ENCODE data around the gene PRKN.

The PRKN gene

DNA sequence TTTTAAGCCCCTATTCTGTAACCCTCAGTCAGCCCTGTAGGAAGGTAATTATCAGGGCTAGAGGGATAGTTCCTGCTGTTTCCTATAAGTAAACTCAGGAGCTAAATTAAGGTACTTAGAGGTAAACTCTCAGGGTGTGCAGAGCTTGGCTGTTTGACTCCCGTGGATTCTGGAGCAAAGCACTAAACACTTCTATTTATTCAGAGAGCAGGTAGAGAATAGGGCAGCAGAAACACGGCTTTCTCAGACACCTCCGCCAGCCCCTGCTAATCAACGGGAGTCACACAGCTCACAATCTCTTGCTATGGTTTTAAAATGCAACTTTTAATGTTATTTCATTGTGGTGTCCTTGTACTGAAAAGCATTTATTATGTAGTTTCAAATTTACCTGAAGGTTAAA lies 21.8 kb downstream of the PRKN start:
- Histone ChIP-seq H3K4me2 (ENCODE audit: low read length, poor library complexity, severe bottlenecking) (no peak overlapping the region), H2AK5ac (ENCODE audit: low read length, severe bottlenecking) (no peak overlapping the region), H3K4me1 (ENCODE audit: control insufficient read depth, insufficient read depth, low read depth, low read length) (no peaks in the 10 kb centered on the region), H2BK15ac (ENCODE audit: low read depth, poor library complexity, severe bottlenecking) (no peak overlapping the region), H3K4me3 (ENCODE audit: insufficient read depth in 1 of 2, low read depth in 1 of 2, low read length in 2 of 2) (no peak overlapping the region), H2BK5ac (ENCODE audit: low read depth, low read length, poor library complexity, severe bottlenecking) (no peak overlapping the region), H3K36me3 (ENCODE audit: control insufficient read depth in 1 of 2, insufficient read depth in 2 of 2, low read depth in 1 of 2, low read length in 2 of 2) (no peaks in the 10 kb centered on the region), H3K18ac (ENCODE audit: low read depth in 1 of 2, low read length in 2 of 2) (no peak overlapping the region), H3K27ac (ENCODE audit: low read length, poor library complexity, severe bottlenecking) (no peak overlapping the region), H2BK120ac (ENCODE audit: low read depth, low read length) (no peak overlapping the region), H4K8ac (ENCODE audit: low read length) (no peak overlapping the region), H3K14ac (ENCODE audit: low read length in 2 of 2) (no peak overlapping the region), H3K9me3 (ENCODE audit: control insufficient read depth, low read length) (no peaks in the 10 kb centered on the region), H2AFZ (ENCODE audit: low read depth, low read length) (no peak overlapping the region), H3K9ac (ENCODE audit: low read length) (no peak overlapping the region), H3K79me1 (replicated peaks; ENCODE audit: low read length, poor library complexity, severe bottlenecking) (peaks cover 2% of the 10 kb centered on the region), H3K23ac (ENCODE audit: low read length in 2 of 2) (no peak overlapping the region), H4K91ac (ENCODE audit: low read length) (no peak overlapping the region), H3K27me3 (ENCODE audit: control insufficient read depth in 1 of 2, insufficient read depth in 1 of 2, low read length in 2 of 2) (no peaks in the 10 kb centered on the region), H3K4ac (ENCODE audit: low read depth in 1 of 2, low read length in 2 of 2) (no peak overlapping the region), H2BK12ac (ENCODE audit: low read length in 2 of 2) (no peak overlapping the region)
- WGBS, result 71% methylated on average over 1 of the region's 4 CpGs
- DNase-seq, result no peak

GRCh38 chr6:162704001-162704400 lies 23.6 kb downstream of the PRKN start:
- Histone ChIP-seq H3K23ac (ENCODE audit: low read length in 2 of 2) (no peak overlapping the region), H3K4me3 (ENCODE audit: insufficient read depth in 1 of 2, low read depth in 1 of 2, low read length in 2 of 2) (no peak overlapping the region), H2AFZ (ENCODE audit: low read depth, low read length) (no peak overlapping the region), H3K27me3 (ENCODE audit: control insufficient read depth in 1 of 2, insufficient read depth in 1 of 2, low read length in 2 of 2) (no peaks in the 10 kb centered on the region), H3K14ac (ENCODE audit: low read length in 2 of 2) (peak overlapping the region in 1 of 2 experiments; percentile 44), H3K9ac (ENCODE audit: low read length) (no peak overlapping the region), H2AK5ac (ENCODE audit: low read length, severe bottlenecking) (no peak overlapping the region), H3K4me1 (ENCODE audit: control insufficient read depth, insufficient read depth, low read depth, low read length) (no peaks in the 10 kb centered on the region), H4K91ac (ENCODE audit: low read length) (no peak overlapping the region), H3K36me3 (ENCODE audit: control insufficient read depth in 1 of 2, insufficient read depth in 2 of 2, low read depth in 1 of 2, low read length in 2 of 2) (no peaks in the 10 kb centered on the region), H3K79me1 (replicated peaks; ENCODE audit: low read length, poor library complexity, severe bottlenecking) (peaks cover 2% of the 10 kb centered on the region), H3K27ac (ENCODE audit: low read length, poor library complexity, severe bottlenecking) (no peak overlapping the region), H4K8ac (ENCODE audit: low read length) (no peak overlapping the region), H2BK15ac (ENCODE audit: low read depth, poor library complexity, severe bottlenecking) (no peak overlapping the region), H2BK120ac (ENCODE audit: low read depth, low read length) (no peak overlapping the region), H2BK12ac (ENCODE audit: low read length in 2 of 2) (no peak overlapping the region), H3K9me3 (ENCODE audit: control insufficient read depth, low read length) (no peaks in the 10 kb centered on the region), H3K18ac (ENCODE audit: low read depth in 1 of 2, low read length in 2 of 2) (no peak overlapping the region), H2BK5ac (ENCODE audit: low read depth, low read length, poor library complexity, severe bottlenecking) (no peak overlapping the region), H3K4me2 (ENCODE audit: low read length, poor library complexity, severe bottlenecking) (no peak overlapping the region), H3K4ac (ENCODE audit: low read depth in 1 of 2, low read length in 2 of 2) (no peak overlapping the region)
- whole genome bisulfite sequencing, result 90% methylated on average over 4 of the region's 4 CpGs
- no peak for DNase-seq

DNA sequence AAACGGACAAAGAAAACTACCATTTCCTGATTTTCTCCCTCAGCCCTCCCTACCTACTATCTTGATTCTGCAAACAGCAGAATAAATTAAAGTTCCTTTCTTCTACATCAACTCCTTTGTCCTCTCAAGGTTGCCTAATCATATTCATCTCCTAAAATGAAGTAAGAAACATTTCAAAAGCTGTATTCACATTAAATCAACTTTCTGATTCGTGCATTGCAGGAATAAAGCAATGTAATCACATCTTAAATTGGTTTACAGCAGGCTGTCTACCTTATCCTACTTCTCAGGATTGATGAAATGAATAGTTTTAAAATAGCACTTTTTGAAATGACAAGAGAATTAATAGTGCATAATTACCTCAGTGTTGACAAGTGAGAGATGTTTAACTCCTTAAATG lies 25.1 kb downstream of the PRKN start:
- H2AK5ac ChIP-seq (ENCODE audit: low read length, severe bottlenecking), result no peak overlapping the region
- WGBS, result 84% methylated on average over 1 of the region's 2 CpGs
- H2BK12ac ChIP-seq (ENCODE audit: low read length in 2 of 2), result no peak overlapping the region

DNA sequence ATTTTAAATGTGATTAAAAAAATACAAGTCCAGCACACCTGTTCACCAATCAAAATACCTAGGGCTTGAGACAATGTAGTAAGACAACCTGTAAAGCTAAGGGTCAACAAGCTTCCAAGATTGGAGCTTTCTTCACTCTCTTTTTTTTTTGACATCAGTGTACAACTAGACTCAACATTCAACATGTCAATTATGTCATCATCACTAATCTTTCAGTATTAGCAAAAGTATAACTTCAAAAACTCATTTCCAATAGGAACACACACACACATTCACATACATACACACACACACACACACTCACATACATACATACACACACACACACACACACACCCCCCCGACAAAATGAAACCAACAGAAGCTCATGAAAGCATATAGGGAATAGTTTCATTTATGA lies 26.0 kb downstream of the PRKN start:
- Histone ChIP-seq H3K79me1 (replicated peaks; ENCODE audit: low read length, poor library complexity, severe bottlenecking) (peaks cover 2% of the 10 kb centered on the region), H3K36me3 (ENCODE audit: control insufficient read depth in 1 of 2, insufficient read depth in 2 of 2, low read depth in 1 of 2, low read length in 2 of 2) (no peaks in the 10 kb centered on the region), H3K18ac (ENCODE audit: low read depth in 1 of 2, low read length in 2 of 2) (no peak overlapping the region), H2BK15ac (ENCODE audit: low read depth, poor library complexity, severe bottlenecking) (no peak overlapping the region), H3K9ac (ENCODE audit: low read length) (no peak overlapping the region), H2BK120ac (ENCODE audit: low read depth, low read length) (no peak overlapping the region), H3K14ac (ENCODE audit: low read length in 2 of 2) (no peak overlapping the region), H2AFZ (ENCODE audit: low read depth, low read length) (no peak overlapping the region), H3K27me3 (ENCODE audit: control insufficient read depth in 1 of 2, insufficient read depth in 1 of 2, low read length in 2 of 2) (no peaks in the 10 kb centered on the region), H2BK5ac (ENCODE audit: low read depth, low read length, poor library complexity, severe bottlenecking) (no peak overlapping the region), H3K27ac (ENCODE audit: low read length, poor library complexity, severe bottlenecking) (no peak overlapping the region), H3K23ac (ENCODE audit: low read length in 2 of 2) (no peak overlapping the region), H2AK5ac (ENCODE audit: low read length, severe bottlenecking) (no peak overlapping the region), H3K9me3 (ENCODE audit: control insufficient read depth, low read length) (no peaks in the 10 kb centered on the region), H4K8ac (ENCODE audit: low read length) (no peak overlapping the region), H3K4me3 (ENCODE audit: insufficient read depth in 1 of 2, low read depth in 1 of 2, low read length in 2 of 2) (no peak overlapping the region), H3K4ac (ENCODE audit: low read depth in 1 of 2, low read length in 2 of 2) (no peak overlapping the region), H3K4me1 (ENCODE audit: control insufficient read depth, insufficient read depth, low read depth, low read length) (no peaks in the 10 kb centered on the region), H3K4me2 (ENCODE audit: low read length, poor library complexity, severe bottlenecking) (no peak overlapping the region), H4K91ac (ENCODE audit: low read length) (no peak overlapping the region), H2BK12ac (ENCODE audit: low read length in 2 of 2) (no peak overlapping the region)
- DNase-seq, result no peak
- WGBS, result no CpG with 5 or more reads among the region's 1 CpG

More for the DNA sequence above, 25.1 kb downstream of the PRKN start:
- Histone ChIP-seq H3K23ac (ENCODE audit: low read length in 2 of 2) (no peak overlapping the region), H3K4me2 (ENCODE audit: low read length, poor library complexity, severe bottlenecking) (no peak overlapping the region), H3K27ac (ENCODE audit: low read length, poor library complexity, severe bottlenecking) (no peak overlapping the region), H3K18ac (ENCODE audit: low read depth in 1 of 2, low read length in 2 of 2) (no peak overlapping the region), H3K4me3 (ENCODE audit: insufficient read depth in 1 of 2, low read depth in 1 of 2, low read length in 2 of 2) (no peak overlapping the region), H3K4me1 (ENCODE audit: control insufficient read depth, insufficient read depth, low read depth, low read length) (no peaks in the 10 kb centered on the region), H2BK120ac (ENCODE audit: low read depth, low read length) (no peak overlapping the region), H3K79me1 (replicated peaks; ENCODE audit: low read length, poor library complexity, severe bottlenecking) (peaks cover 2% of the 10 kb centered on the region), H2BK5ac (ENCODE audit: low read depth, low read length, poor library complexity, severe bottlenecking) (no peak overlapping the region), H3K14ac (ENCODE audit: low read length in 2 of 2) (no peak overlapping the region), H4K8ac (ENCODE audit: low read length) (no peak overlapping the region), H3K9ac (ENCODE audit: low read length) (no peak overlapping the region), H4K91ac (ENCODE audit: low read length) (no peak overlapping the region), H2BK15ac (ENCODE audit: low read depth, poor library complexity, severe bottlenecking) (no peak overlapping the region), H3K27me3 (ENCODE audit: control insufficient read depth in 1 of 2, insufficient read depth in 1 of 2, low read length in 2 of 2) (no peaks in the 10 kb centered on the region), H3K36me3 (ENCODE audit: control insufficient read depth in 1 of 2, insufficient read depth in 2 of 2, low read depth in 1 of 2, low read length in 2 of 2) (no peaks in the 10 kb centered on the region), H3K4ac (ENCODE audit: low read depth in 1 of 2, low read length in 2 of 2) (no peak overlapping the region), H2AFZ (ENCODE audit: low read depth, low read length) (no peak overlapping the region), H3K9me3 (ENCODE audit: control insufficient read depth, low read length) (no peaks in the 10 kb centered on the region)
- DNase-seq, result no peak
